GM18498 (cell line): ENCODE data around the gene NAGLU.
A peak's percentile ranks its signal among the peaks of the same experiment; 100 is the strongest.
"Not testable (repeated sequence)": the region's sequence is repeated elsewhere in the genome, so short reads cannot be mapped to it uniquely, and the experiment has no call there.

Experiments used
- ATAC-seq: cut with Tn5 transposase; IDR thresholded peaks from one replicate; pipeline ENCODE4 v1.9.1; 2021; ENCODE audit warnings: mild to moderate bottlenecking, moderate library complexity; ENCODE audit not compliant: unreplicated experiment

NAGLU gene

DNA sequence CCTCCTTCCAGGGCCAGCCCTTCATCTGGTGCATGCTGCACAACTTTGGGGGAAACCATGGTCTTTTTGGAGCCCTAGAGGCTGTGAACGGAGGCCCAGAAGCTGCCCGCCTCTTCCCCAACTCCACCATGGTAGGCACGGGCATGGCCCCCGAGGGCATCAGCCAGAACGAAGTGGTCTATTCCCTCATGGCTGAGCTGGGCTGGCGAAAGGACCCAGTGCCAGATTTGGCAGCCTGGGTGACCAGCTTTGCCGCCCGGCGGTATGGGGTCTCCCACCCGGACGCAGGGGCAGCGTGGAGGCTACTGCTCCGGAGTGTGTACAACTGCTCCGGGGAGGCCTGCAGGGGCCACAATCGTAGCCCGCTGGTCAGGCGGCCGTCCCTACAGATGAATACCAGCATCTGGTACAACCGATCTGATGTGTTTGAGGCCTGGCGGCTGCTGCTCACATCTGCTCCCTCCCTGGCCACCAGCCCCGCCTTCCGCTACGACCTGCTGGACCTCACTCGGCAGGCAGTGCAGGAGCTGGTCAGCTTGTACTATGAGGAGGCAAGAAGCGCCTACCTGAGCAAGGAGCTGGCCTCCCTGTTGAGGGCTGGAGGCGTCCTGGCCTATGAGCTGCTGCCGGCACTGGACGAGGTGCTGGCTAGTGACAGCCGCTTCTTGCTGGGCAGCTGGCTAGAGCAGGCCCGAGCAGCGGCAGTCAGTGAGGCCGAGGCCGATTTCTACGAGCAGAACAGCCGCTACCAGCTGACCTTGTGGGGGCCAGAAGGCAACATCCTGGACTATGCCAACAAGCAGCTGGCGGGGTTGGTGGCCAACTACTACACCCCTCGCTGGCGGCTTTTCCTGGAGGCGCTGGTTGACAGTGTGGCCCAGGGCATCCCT lies 7.4 kb downstream of the NAGLU start:
- no peak for ATAC-seq

DNA sequence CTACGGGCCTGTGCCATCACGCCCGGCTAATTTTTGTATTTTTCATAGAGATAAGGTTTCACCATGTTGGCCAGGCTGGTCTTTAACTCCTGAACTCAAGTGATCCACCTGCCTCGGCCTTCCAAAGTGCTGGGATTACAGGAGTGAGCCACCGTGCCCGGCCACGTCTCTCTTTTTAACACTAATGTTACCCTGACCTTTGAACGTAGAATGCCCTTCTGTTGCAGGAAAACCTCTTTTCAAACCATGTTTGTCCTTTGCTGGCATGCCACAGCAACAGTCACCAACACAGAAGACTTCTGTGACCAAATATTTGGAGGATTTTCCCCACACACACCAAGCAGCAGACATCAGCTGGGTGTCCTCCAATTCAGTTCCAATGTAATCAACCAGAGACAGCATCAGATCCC lies 8.8 kb downstream of the NAGLU start:
- no peak for ATAC-seq

DNA sequence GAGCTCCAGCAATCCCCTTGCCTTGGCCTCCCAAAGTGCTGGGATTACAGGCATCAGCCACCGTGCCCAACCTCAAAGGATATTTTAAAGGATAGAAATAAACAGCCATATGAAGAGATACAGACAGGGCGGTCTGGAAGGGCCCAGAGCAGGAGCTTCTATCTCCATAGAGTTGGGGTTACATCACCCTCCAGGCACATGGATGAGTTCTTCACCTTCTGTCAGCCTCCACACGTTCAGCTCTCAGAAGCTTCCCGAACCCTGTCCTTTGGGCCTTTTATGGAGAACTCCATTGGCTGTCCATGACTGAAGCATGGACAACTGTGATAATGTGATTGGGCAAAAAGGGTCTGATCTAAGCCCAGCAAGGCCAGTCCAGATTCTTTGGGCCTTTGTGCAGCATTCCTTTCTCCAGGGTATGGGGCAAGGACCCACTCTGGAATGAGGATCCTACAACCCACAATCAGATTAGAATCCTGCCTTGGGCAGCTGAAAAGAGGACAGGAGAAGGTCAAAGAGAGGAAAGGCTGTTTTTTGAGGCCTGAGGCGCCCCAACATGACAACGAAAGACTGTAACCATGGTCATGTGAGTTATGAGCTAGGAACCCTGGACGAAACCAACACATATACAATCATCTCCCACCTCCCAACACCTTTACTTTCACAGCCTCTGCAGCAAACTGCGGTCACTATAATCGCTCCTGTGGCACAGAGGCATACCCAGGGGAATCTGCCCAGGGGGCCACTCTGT lies 9.9 kb downstream of the NAGLU start:
- not testable (repeated sequence) for ATAC-seq

DNA sequence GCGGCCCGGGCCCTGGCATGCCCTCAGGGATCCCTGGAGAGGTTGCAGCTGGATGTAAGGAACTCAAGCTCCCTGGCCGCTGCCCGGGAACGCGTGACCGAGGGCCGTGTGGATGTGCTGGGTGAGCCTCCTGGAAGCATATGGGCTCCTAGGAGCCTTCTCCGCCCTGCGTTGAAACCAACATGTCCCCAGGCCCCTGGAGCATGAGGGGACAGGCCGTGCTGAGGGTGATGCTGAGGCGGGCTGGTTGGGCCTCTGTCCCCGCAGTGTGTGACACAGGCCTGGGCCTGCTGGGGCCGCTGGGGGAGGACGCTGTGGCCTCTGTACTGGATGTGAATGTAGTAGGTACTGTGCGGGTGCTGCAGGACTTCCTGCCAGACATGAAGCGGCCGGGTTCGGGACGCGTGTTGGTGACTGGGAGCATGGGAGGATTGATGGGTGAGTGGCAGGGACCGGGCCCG lies 11.0 kb downstream of the NAGLU start:
- no peak for ATAC-seq

DNA sequence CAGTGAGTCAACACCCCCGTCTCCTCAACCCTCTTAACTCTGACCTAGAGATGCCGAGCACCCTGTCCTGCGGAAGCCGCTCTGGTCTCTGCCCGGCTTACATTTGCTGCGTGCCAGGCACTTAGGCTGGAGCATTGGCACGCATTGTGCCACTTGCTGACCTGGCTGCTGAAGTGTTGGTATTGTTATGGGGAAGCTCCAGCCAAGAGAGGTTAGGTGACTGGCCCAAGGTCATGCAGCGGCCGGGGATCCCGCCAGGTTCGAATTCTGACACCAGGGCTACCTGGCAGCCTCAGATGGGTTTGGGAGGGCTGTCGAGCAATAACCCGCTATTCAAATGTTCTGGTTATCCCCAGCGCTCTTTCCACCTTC lies 11.6 kb downstream of the NAGLU start:
- ATAC-seq = no peak

DNA sequence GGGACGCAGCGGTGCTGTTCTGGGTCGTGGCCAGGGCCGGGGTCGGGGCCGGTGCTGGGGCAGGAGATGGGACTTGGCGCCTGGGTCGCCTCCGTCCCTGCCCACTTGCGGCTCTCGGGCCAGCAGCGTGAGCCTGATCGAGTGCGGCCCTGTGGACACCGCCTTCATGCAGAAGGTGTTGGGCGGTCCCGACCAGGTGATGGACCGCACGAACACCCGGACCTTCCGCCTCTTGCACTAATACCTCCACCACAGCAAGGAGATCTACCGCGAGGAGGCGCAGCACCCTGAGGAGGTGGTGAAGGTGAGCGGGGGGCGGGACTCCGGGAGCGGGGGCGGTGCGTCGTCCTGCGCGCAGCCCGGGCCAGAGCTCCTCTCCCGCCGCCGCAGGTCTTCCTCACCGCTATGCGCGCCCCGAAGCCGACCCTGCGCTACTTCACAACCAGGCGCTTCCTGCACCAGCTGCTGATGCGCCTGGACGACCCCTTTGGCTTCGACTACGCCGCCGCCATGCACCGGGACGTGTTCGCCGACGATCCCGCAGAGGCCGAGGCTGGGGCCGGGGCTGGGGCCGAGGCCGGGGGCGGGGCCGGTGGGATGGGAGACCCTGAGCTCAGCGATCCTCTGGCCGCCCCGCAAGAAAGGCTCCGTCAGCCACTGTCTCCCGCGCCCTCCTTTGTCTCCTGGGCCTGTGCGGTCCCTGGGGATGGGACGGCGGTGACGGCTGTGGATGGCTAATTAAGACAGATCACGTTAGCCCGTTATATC lies 12.2 kb downstream of the NAGLU start:
- ATAC-seq = peak; percentile 73

DNA sequence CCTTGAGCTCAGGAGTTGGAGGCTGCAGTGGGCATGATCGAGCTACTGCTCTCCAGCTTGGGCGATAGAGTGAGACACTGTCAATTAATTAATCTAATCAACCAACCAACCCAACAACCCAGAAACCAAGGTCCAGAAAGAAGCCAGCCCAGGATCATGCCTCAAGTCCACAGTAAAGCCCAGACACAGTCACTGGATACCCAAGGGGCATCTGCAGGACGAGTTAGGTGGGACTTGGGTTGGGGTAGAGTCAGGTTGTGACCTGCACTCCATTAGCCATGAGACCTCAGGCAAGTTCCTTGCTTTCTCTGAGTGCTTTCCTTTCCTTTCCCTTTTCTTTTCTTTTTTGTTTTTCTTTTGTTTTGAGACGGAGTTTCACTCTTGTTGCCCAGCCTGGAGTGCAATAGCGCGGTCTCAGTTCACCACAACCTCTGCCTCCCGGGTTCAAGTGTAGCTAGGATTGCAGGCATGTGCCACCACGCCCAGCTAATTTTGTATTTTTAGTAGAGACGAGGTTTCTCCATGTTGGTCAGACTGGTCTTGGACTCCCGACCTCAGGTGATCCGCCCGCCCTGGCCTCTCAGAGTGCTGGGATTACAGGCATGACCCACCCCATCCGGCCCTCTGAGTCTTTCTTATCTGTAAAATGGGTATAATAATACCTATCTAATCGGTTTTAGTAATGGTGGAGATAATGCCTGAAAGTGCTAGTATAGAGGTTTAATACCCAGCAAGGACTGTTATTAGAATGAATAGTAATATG lies 13.1 kb downstream of the NAGLU start:
- ATAC-seq = no peak

DNA sequence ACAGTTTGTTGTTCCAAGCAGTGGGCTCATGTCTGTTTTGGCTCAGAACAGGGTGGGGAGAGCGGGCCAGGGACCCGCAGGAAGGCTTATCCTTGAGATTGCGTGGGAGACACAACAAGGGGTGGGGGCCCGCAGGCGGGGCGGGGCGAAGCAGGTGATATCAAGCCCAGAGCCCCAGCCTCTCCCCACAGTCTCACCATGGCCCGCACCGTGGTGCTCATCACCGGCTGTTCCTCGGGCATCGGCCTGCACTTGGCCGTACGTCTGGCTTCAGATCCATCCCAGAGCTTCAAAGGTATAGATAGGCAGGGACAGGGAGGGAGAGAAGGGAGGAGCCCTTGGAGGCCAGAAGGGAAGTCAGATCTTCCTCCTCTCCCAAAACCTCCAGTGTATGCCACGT lies 16.7 kb downstream of the NAGLU start, which contains the start of gene HSD17B1:
TSS of gene HSD17B1 (plus strand) at position 188 of the 400 bp plus-strand sequence. CDS start at position 199, 11 bp downstream.
- not testable (repeated sequence) for ATAC-seq

DNA sequence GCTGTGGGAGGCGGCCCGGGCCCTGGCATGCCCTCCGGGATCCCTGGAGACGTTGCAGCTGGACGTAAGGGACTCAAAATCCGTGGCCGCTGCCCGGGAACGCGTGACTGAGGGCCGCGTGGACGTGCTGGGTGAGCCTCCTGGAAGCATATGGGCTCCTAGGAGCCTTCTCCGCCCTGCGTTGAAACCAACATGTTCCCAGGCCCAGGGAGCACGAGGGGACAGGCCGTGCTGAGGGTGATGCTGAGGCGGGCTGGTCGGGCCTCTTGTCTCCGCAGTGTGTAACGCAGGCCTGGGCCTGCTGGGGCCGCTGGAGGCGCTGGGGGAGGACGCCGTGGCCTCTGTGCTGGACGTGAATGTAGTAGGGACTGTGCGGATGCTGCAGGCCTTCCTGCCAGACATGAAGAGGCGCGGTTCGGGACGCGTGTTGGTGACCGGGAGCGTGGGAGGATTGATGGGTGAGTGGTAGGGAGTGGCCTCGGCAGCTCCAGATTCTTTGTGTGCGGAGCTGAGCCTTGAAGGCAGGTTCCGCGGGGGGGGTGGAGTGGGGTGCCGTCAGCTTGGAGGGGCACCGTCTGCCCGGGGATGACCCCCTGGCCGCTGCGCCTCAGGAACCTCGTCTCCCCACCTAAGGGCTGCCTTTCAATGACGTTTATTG lies 17.2 kb downstream of the NAGLU start:
- ATAC-seq = no peak

DNA sequence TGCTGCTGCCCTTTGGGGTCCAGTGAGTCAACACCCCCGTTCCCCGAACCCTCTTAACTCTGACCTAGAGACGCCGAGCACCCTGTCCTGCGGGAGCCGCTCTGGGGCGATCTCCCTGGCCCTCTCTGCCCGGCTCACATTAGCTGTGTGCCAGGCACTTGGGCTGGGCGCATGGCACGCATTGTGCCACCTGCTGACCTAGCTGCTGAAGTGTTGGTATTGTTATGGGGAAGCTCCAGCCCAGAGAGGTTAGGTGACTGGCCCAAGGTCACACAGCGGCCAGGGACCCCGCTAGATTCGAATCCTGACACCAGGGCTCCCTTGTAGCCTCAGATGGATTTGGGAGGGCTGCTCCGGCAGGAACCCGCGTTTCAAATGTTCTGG lies 17.8 kb downstream of the NAGLU start:
- ATAC-seq = no peak

DNA sequence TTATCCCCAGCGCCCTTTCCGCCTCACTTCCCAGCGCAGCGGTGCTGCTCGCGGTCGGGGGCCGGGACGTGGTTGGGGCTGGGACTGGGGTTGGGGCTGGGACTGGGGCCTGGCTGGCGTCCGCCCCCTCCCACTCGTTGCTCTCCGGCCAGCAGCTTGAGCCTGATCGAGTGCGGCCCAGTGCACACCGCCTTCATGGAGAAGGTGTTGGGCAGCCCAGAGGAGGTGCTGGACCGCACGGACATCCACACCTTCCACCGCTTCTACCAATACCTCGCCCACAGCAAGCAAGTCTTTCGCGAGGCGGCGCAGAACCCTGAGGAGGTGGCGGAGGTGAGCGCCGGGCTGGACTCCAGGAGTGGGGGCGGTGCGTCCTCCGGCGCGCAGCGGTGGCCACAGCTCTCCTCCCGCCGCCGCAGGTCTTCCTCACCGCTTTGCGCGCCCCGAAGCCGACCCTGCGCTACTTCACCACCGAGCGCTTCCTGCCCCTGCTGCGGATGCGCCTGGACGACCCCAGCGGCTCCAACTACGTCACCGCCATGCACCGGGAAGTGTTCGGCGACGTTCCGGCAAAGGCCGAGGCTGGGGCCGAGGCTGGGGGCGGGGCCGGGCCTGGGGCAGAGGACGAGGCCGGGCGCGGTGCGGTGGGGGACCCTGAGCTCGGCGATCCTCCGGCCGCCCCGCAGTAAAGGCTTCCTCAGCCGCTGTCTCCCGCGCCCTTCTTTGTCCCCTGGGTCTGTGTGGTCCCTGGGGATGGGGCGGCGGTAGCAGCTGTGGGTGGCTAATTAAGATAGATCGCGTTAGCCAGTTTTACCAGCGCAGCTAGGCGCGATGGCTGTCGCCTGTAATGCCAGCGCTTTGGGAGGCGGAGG lies 18.4 kb downstream of the NAGLU start:
- peak; percentile 79 for ATAC-seq

DNA sequence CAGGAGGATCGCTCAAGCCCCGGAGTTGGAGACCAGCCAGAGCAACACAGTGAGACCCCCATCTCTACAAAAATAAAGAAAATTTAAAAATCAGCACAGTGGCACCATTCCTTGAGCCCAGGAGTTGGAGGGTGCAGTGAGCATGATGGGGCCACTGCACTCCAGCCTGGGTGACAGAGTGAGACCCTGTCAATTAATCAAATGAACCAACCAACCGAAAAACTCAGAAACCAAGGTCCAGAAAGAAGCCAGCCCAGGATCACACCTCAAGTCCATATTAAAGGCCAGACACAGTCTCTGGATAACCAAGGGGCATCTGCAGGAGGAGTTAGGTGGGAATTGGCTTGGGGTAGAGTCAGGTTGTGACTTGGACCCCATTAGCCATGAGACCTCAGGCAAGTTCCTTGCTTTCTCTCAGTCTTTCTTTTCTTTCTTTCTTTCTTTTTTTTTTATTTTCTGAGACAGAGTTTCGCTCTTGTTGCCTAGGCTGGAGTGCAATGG lies 19.1 kb downstream of the NAGLU start:
- peak; percentile 5 for ATAC-seq

DNA sequence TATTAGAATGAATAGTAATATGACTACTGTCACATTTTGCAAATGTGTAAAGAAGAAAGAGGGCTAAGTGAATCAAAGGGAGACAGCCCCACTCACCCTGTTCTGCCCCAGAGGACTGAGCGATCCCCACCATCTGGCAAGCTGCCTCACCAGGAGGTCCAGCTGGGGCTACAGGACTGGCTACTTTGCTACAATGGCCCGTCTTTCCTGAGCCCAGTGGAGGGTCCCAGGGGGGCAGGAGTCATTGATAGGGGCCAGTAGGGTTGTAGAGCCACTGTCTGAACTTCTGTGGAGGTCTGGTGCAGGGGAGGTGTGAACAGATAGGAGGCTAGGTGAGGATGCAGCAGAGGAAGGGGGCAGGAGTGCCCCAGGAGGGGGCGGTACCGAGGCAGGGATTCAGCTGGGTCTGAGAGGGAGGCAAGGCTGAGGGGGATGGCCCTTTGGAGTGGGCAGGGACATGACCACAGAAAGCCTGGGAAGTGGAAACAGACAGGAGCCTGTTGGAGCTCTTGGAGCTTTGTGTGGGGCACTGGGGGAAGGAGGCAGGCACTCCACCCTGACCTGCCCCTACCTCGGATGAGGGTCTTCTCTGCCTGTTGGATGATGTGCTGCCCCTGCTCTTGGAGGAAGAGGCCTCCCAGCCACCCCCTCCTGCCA lies 20.0 kb downstream of the NAGLU start:
- ATAC-seq = not testable (repeated sequence)

DNA sequence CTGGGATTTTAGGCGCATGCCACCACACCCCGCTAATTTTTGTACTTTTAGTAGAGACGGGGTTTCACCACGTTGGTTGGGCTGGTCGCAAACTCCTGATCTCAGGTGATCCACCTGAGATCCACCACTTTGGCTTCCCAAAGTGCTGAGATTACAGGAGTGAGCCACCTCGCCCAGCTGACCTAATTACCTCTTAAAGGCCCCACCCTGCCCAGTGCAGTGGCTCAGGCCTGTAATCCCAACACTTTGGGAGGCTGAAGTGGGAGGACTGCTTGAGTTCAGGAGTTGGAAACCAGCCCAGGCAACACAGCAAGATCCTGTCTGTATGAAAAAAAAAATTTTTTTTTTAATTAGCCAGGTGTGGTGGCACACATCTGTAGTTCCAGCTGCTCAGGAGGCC lies 23.0 kb downstream of the NAGLU start:
- no peak for ATAC-seq

DNA sequence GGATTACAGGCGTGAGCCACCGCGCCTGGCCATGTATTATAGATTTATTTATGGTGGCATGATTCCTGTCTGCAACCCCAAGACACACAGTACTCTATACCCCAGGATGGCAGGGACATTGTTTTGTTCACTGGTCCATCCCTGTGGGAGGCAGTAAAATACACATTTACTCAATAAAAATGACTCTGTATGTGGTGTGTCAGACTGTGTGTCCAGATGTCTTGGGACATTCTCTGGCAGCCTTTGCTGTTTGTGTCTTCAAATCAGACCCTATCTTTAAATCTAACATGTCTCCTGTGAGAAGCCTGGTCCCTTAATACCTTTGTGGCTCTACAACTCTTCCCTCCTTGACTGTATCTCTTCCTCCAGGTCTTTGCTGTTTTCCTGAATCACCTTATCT lies 24.2 kb downstream of the NAGLU start:
- no peak for ATAC-seq

DNA sequence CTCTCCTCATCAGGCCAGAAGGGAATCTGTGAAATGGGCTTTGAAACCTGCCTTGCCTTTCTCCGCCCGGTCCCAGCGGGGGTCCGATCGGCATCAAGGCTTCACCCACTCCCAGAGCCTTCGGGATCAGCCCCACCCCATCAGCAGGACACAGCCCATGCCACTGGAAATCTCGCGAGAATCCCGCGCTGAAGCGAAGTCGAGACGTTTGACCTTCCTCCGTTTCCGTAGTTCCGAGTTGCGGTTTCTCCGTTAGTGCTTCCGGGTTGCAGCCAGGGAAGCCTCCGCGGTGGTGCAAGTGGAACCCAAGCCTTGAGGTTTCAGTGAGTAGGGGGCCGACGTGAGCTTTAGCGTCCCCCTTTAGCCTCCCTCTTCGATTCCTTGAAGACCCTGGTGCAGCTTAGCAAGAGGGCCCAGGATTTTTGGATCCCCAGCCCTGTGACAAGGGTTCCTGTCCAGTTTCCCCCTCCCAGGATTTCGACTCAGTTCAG lies 25.9 kb downstream of the NAGLU start, which contains the start of gene COASY:
TSS of gene COASY (plus strand) at position 252 of the 491 bp plus-strand sequence. CDS start 475 bp downstream, outside the sequence.
- ATAC-seq = no peak

DNA sequence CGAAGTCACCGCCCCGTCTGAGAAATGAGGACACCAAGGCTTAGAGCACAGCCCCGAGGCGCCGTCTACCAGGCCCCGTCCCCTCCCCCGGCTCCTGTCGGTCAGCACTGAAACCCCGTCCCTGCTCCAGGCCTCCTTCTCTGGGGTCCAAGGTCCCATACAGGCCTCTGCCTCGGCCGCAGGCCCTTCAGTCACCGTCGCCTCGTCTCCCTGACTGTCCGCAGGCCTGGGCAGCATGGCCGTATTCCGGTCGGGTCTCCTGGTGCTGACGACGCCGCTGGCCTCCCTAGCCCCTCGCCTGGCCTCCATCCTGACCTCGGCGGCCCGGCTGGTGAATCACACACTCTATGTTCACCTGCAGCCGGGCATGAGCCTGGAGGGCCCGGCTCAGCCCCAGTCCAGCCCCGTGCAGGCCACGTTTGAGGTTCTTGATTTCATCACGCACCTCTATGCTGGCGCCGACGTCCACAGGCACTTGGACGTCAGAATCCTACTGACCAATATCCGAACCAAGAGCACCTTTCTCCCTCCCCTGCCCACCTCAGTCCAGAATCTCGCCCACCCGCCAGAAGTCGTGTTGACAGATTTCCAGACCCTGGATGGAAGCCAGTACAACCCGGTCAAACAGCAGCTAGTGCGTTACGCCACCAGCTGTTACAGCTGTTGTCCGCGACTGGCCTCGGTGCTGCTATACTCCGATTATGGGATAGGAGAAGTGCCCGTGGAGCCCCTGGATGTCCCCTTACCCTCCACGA lies 26.5 kb downstream of the NAGLU start:
- ATAC-seq = no peak
